Transverse colon (tissue), 4 donors: ENCODE results near the gene NME4. TPM values are rescaled to one million over a fixed set of nuclear protein-coding genes. Genes with fewer than 3 reads are reported as not detected.

Source experiments
- DNase-seq: peaks from one replicate; pipeline ENCODE4 v3.0.0-alpha.2; 2019
- H3K27ac ChIP-seq, 4 donors: fragments of 200-600 bp; sonication (generic); 2 replicates each; pipeline ENCODE4 v1.5.1; 2016 to 2018; ENCODE audit warnings: inconsistent platforms in 4 of 4
- H3K27me3 ChIP-seq: fragments of 200-600 bp; sonication (generic); 2 replicates; pipeline ENCODE4 v1.5.1; 2017; ENCODE audit warnings: inconsistent platforms
- H3K36me3 ChIP-seq, 4 donors: fragments of 200-600 bp; sonication (generic); 2 replicates each; pipeline ENCODE4 v1.5.1; 2017 to 2019; ENCODE audit warnings: inconsistent platforms in 4 of 4
- H3K4me1 ChIP-seq, 4 donors: fragments of 200-600 bp; sonication (generic); 2 replicates each; pipeline ENCODE4 v1.5.1; 2017 to 2020; ENCODE audit warnings: inconsistent platforms in 4 of 4
- H3K4me3 ChIP-seq, 4 donors: fragments of 200-600 bp; sonication (generic); 1 replicate in 1 of 4; 2 replicates in 3 of 4; pipeline versions ENCODE4 v1.5.1 to v1.6.1; 2017 to 2019; ENCODE audit warnings: inconsistent platforms in 4 of 4
- H3K9me3 ChIP-seq, 2 donors: fragments of 200-600 bp; sonication (generic); 2 replicates each; pipeline ENCODE4 v1.5.1; 2017 to 2019; ENCODE audit warnings: inconsistent platforms in 2 of 2
- CTCF ChIP-seq, 5 experiments: fragments of 200-600 bp in 3 of 5; fragments of 450-650 bp in 2 of 5; sonication (generic) in 3 of 5; IDR thresholded peaks; 1 replicate in 2 of 5; 2 replicates in 3 of 5; pipeline ENCODE4 v1.5.1; 2016 to 2017; ENCODE audit warnings: antibody characterized with exemption in 5 of 5, inconsistent platforms in 3 of 5, mild to moderate bottlenecking in 2 of 5, moderate library complexity in 1 of 5
- EP300 ChIP-seq: sonication (generic); formaldehyde crosslinking; IDR thresholded peaks from one replicate; pipeline ENCODE4 v1.6.1; 2017; ENCODE audit warnings: antibody characterized with exemption, low read depth
- POLR2A ChIP-seq: fragments of 450-650 bp; IDR thresholded peaks from one replicate; pipeline ENCODE4 v1.6.1; 2016; ENCODE audit warnings: antibody characterized with exemption, mild to moderate bottlenecking, moderate library complexity
- POLR2AphosphoS5 ChIP-seq, 3 donors: sonication (generic); formaldehyde crosslinking; IDR thresholded peaks; one replicate each; pipeline ENCODE4 v1.6.1; 2016; ENCODE audit warnings: antibody characterized with exemption in 3 of 3
- WGBS, 2 donors: methylation state at CpG; one replicate each; pipeline ENCODE4 v1.1.5; 2018; ENCODE audit warnings: low coverage in 1 of 2; 5-methylcytosine and 5-hydroxymethylcytosine counted together
- in situ Hi-C, 4 donors: fragments of 200-750 bp; cut with MboI; loops; one replicate each; pipeline versions ENCODE4 v1.15.0 to v1.15.1; 2017; ENCODE audit warnings: low sequenced_read_pairs in 3 of 4, low pct_ligation_motif_present in 1 of 4, low pct_unique_long_range_greater_than_20kb in 1 of 4
- intact Hi-C: fragments of 100-400 bp; cut with DNase I; formaldehyde crosslinking; loops from one replicate; pipeline ENCODE4 v1.15.1; 2023; ENCODE audit warnings: low total_unique reads
- total RNA-seq, 4 donors: library from RNA; depleted of rRNA; stranded (reverse); fragments of >200 nt; gene quantifications; one replicate each; pipeline ENCODE4 v1.1.0, GENCODE V29; 2016

The NME4 gene
- total RNA-seq, 4 donors from 2014 or later = 37.5 to 82.3 (median 58.1) TPM

- H3K9me3 ChIP-seq = no peaks in the 10 kb centered on the region
- no peak overlapping the region for H3K27ac ChIP-seq
- no peak for DNase-seq
- in situ Hi-C loops = no loop called here
- no peak for TF ChIP-seq POLR2A
- TF ChIP-seq POLR2AphosphoS5 (IDR thresholded peaks at IDR 0.05) = no peak
- no peak for TF ChIP-seq EP300
- TF ChIP-seq CTCF (IDR thresholded peaks at IDR 0.05) = no peak
- H3K27me3 ChIP-seq = peaks cover 17% of the 10 kb centered on the region
- H3K4me3 ChIP-seq = no peak overlapping the region
- peaks cover 3 to 12% (median 7%) of the 10 kb centered on the region in 4 donors for H3K4me1 ChIP-seq
- intact Hi-C loops = no loop called here
- WGBS, 2 donors = 59% methylated on average over 16 of the region's 19 CpGs; no CpG with 5 or more reads in 1 of the 2 donors
- peaks cover 0 to 15% (median 4%) of the 10 kb centered on the region in 4 donors for H3K36me3 ChIP-seq
Observed at GRCh38 chr16:364595-365491, 32.2 kb upstream of the NME4 start.

- peak; percentile 6 for DNase-seq
- H3K9me3 ChIP-seq = no peaks in the 10 kb centered on the region
Observed at GRCh38 chr16:366476-366875, 30.5 kb upstream of the NME4 start.

GRCh38 chr16:367333-367903, 29.6 kb upstream of the NME4 start:
- no peak for TF ChIP-seq POLR2A
- TF ChIP-seq EP300 = no peak
- TF ChIP-seq POLR2AphosphoS5 (IDR thresholded peaks at IDR 0.05) = no peak
- Histone ChIP-seq H3K27me3 (peaks cover 17% of the 10 kb centered on the region), H3K4me1 (peaks cover 12 to 19% (median 13%) of the 10 kb centered on the region in 4 donors), H3K9me3 (no peaks in the 10 kb centered on the region), H3K4me3 (no peak overlapping the region), H3K27ac (no peak overlapping the region), H3K36me3 (peaks cover 0 to 15% (median 4%) of the 10 kb centered on the region in 4 donors)
- in situ Hi-C loops (no loop called here), intact Hi-C loops (no loop called here)
- DNase-seq = no peak
- 92% methylated on average over 18 of the region's 18 CpGs; no CpG with 5 or more reads in 1 of the 2 donors for WGBS, 2 donors

More at GRCh38 chr16:366476-366875, 30.5 kb upstream of the NME4 start:
- Histone ChIP-seq H3K36me3 (peaks cover 0 to 15% (median 4%) of the 10 kb centered on the region in 4 donors), H3K4me1 (peaks cover 12 to 24% (median 16%) of the 10 kb centered on the region in 4 donors), H3K27ac (no peak overlapping the region), H3K27me3 (peaks cover 17% of the 10 kb centered on the region), H3K4me3 (no peak overlapping the region)
- 90% methylated on average over 7 of the region's 10 CpGs; no CpG with 5 or more reads in 1 of the 2 donors for WGBS, 2 donors
- intact Hi-C loops = no loop called here
- in situ Hi-C loops = no loop called here
- no peak for TF ChIP-seq POLR2A
- no peak for TF ChIP-seq CTCF (IDR thresholded peaks at IDR 0.05)
- TF ChIP-seq EP300 = no peak

- no peak for TF ChIP-seq POLR2A
- no peak for TF ChIP-seq CTCF (IDR thresholded peaks at IDR 0.05)
- no peak for TF ChIP-seq POLR2AphosphoS5 (IDR thresholded peaks at IDR 0.05)
- TF ChIP-seq EP300 = no peak
- H3K4me1 ChIP-seq = peaks cover 12 to 19% (median 13%) of the 10 kb centered on the region in 4 donors
- no peak overlapping the region for H3K27ac ChIP-seq
- intact Hi-C loops = no loop called here
- in situ Hi-C loops = no loop called here
- no peaks in the 10 kb centered on the region for H3K9me3 ChIP-seq
- 88% methylated on average over 29 of the region's 29 CpGs; no CpG with 5 or more reads in 1 of the 2 donors for WGBS, 2 donors
- H3K36me3 ChIP-seq = peaks cover 0 to 15% (median 4%) of the 10 kb centered on the region in 4 donors
- H3K4me3 ChIP-seq = no peak overlapping the region
- peaks cover 11% of the 10 kb centered on the region for H3K27me3 ChIP-seq
- peak; percentile 8 for DNase-seq
Observed at GRCh38 chr16:368388-369158, 28.4 kb upstream of the NME4 start.
